ENCODE measurements around the gene BCL2L15. TPM values are rescaled to one million over a fixed set of nuclear protein-coding genes. Genes with fewer than 3 reads are reported as not detected.
A peak's percentile ranks its signal among the peaks of the same experiment; 100 is the strongest.

BCL2L15 gene
- polyA plus RNA-seq, 1 donor (not counting 4 experiments of a cell fraction or from before 2014, with no cell fraction given) = 0.08 TPM

- Histone ChIP-seq H3K36me3 (ENCODE audit: control insufficient read depth in 2 of 2, extremely low read depth in 1 of 2, insufficient read depth in 2 of 2, low read length in 2 of 2) (no peaks in the 10 kb centered on the region), H3K4me1 (ENCODE audit: control insufficient read depth, extremely low read depth, insufficient read depth, low read length) (peaks cover 21% of the 10 kb centered on the region), H2AFZ (ENCODE audit: control insufficient read depth, low read length) (peak overlapping the region; percentile 85), H3K27me3 (ENCODE audit: control insufficient read depth, extremely low read depth, insufficient read depth, low read length) (no peaks in the 10 kb centered on the region), H3K4me2 (ENCODE audit: control insufficient read depth, extremely low read depth, insufficient read depth, low read depth, low read length) (peak overlapping the region; percentile 100), H3K9me3 (ENCODE audit: control insufficient read depth, low read depth, low read length) (no peaks in the 10 kb centered on the region), H3K4me3 (ENCODE audit: control insufficient read depth in 2 of 3, extremely low read depth in 1 of 3, insufficient read depth in 2 of 3, low read depth in 1 of 3, low read length in 3 of 3) (peak overlapping the region; percentile 89 to 91 (median 90)), H3K79me2 (ENCODE audit: control insufficient read depth, insufficient read depth, low read length) (peaks cover 50% of the 10 kb centered on the region), H3K9me1 (ENCODE audit: control insufficient read depth, extremely low read depth, insufficient read depth, low read length) (no peaks in the 10 kb centered on the region), H3K9ac (ENCODE audit: control insufficient read depth, extremely low read depth, insufficient read depth, low read length) (peak overlapping the region; percentile 94), H3K27ac (ENCODE audit: control insufficient read depth, insufficient read depth, low read length) (peak overlapping the region; percentile 94), H4K20me1 (ENCODE audit: control insufficient read depth, extremely low read depth, insufficient read depth, low read length) (peaks cover 2% of the 10 kb centered on the region)
- FAIRE-seq (peak; percentile 60), DNase-seq (ENCODE audit: low read depth, low spot score) (no peak)
- TF ChIP-seq EZH2 (IDR thresholded peaks at IDR 0.05; ENCODE audit: low read length) = no peak
- TF ChIP-seq, protein P1, sequence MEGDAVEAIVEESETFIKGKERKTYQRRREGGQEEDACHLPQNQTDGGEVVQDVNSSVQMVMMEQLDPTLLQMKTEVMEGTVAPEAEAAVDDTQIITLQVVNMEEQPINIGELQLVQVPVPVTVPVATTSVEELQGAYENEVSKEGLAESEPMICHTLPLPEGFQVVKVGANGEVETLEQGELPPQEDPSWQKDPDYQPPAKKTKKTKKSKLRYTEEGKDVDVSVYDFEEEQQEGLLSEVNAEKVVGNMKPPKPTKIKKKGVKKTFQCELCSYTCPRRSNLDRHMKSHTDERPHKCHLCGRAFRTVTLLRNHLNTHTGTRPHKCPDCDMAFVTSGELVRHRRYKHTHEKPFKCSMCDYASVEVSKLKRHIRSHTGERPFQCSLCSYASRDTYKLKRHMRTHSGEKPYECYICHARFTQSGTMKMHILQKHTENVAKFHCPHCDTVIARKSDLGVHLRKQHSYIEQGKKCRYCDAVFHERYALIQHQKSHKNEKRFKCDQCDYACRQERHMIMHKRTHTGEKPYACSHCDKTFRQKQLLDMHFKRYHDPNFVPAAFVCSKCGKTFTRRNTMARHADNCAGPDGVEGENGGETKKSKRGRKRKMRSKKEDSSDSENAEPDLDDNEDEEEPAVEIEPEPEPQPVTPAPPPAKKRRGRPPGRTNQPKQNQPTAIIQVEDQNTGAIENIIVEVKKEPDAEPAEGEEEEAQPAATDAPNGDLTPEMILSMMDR (optimal IDR thresholded peaks at IDR 0.05 in 1 of 3, IDR thresholded peaks at IDR 0.05 in 1 of 3, conservative IDR thresholded peaks at IDR 0.05 in 1 of 3; ENCODE audit: extremely low read depth in 1 of 3, insufficient read depth in 2 of 3, low read length in 3 of 3) = peak in 1 of 3 experiments; percentile 8
- dilution Hi-C loops (cut with MboI; ENCODE audit: extremely low pct_ligation_motif_present, low sequenced_read_pairs) = no loop called here
Measured at GRCh38 chr1:113929750-113930498, 42.5 kb upstream of the BCL2L15 start.

GRCh38 chr1:113928941-113929749 is 41.8 kb upstream of the BCL2L15 start, which contains the start of gene HIPK1:
TSS of gene HIPK1 (plus strand) at chr1:113929324.
- peak within 1 kb of the TSS; percentile 100 for H3K4me2 ChIP-seq (ENCODE audit: control insufficient read depth, extremely low read depth, insufficient read depth, low read depth, low read length)
- DNase-seq (ENCODE audit: low read depth, low spot score) (no peak), FAIRE-seq (no peak)
- TF ChIP-seq EZH2 (IDR thresholded peaks at IDR 0.05; ENCODE audit: low read length) = no peak
- TF ChIP-seq, protein P1 (optimal IDR thresholded peaks at IDR 0.05 in 1 of 3, IDR thresholded peaks at IDR 0.05 in 1 of 3, conservative IDR thresholded peaks at IDR 0.05 in 1 of 3; ENCODE audit: extremely low read depth in 1 of 3, insufficient read depth in 2 of 3, low read length in 3 of 3) = no peak
- dilution Hi-C loops (cut with MboI; ENCODE audit: extremely low pct_ligation_motif_present, low sequenced_read_pairs) = no loop called here
- H3K79me2 ChIP-seq (ENCODE audit: control insufficient read depth, insufficient read depth, low read length) = peaks cover 43% of the 10 kb centered on the region
- no peaks in the 10 kb centered on the region for H3K9me1 ChIP-seq (ENCODE audit: control insufficient read depth, extremely low read depth, insufficient read depth, low read length)
- peak within 1 kb of the TSS; percentile 89 to 96 (median 91) for H3K4me3 ChIP-seq (ENCODE audit: control insufficient read depth in 2 of 3, extremely low read depth in 1 of 3, insufficient read depth in 2 of 3, low read depth in 1 of 3, low read length in 3 of 3)
- H3K27me3 ChIP-seq (ENCODE audit: control insufficient read depth, extremely low read depth, insufficient read depth, low read length) = no peaks in the 10 kb centered on the region
- H4K20me1 ChIP-seq (ENCODE audit: control insufficient read depth, extremely low read depth, insufficient read depth, low read length) = peaks cover 2% of the 10 kb centered on the region
- H3K9me3 ChIP-seq (ENCODE audit: control insufficient read depth, low read depth, low read length) = no peaks in the 10 kb centered on the region
- H3K9ac ChIP-seq (ENCODE audit: control insufficient read depth, extremely low read depth, insufficient read depth, low read length) = peak within 1 kb of the TSS; percentile 94
- H3K27ac ChIP-seq (ENCODE audit: control insufficient read depth, insufficient read depth, low read length) = peak within 1 kb of the TSS; percentile 94
- H2AFZ ChIP-seq (ENCODE audit: control insufficient read depth, low read length) = peak within 1 kb of the TSS; percentile 100
- no peaks in the 10 kb centered on the region for H3K36me3 ChIP-seq (ENCODE audit: control insufficient read depth in 2 of 2, extremely low read depth in 1 of 2, insufficient read depth in 2 of 2, low read length in 2 of 2)
- H3K4me1 ChIP-seq (ENCODE audit: control insufficient read depth, extremely low read depth, insufficient read depth, low read length) = peaks cover 21% of the 10 kb centered on the region
